ENCODE data around the gene CHDH.

CHDH gene

DNA sequence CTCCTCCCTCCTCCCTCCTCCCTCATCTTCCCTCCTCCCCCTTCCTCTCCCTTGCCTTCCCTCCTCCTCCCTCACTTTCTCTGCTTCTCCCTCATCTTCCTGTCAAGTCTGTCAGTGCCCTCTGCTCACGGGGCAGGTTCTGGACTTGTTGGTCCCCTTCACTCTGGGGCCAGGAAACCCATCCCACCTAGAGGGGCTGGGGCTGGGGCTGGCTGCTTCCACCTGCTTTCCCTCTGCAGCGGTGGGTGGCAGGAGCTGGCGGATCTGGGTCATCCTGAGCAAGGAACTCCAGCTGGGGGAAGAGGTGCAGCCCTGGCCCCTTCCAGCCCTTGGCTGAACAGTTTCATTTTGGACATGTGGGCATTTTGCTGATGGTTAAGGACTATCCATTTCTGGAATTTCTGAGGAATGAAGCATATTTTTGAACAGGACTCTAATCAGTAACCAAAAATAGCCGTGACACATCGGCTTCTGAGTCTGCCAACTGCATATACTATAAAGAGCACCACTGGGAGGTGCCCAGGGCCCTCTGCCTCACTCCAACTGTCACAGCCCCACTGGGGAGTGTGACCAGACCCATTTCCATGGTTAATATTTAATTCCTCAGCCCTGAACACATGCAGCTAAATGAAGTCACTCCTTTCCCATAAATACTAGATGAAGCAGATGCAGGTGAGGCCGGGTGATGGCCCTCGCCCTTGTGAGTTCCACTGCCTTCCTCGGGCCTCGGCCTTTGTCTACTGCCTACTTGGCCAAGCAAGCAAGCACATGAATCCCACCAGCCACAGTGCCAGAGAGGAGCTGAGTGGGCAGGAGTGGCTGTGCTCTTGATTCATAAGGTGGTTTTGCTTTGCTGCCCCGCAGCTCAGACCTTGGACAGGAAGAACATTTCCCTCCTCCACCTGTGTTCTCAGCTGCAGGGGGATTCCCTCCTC lies 39.8 kb downstream of the CHDH start:
- Histone ChIP-seq H3K4me3 (ENCODE audit: insufficient read length, low read depth) (no peak overlapping the region), H3K27me3 (ENCODE audit: insufficient read depth, insufficient read length) (no peaks in the 10 kb centered on the region), H3K36me3 (ENCODE audit: insufficient read depth, insufficient read length, low read length) (no peaks in the 10 kb centered on the region), H3K4me1 (ENCODE audit: insufficient read depth, insufficient read length) (peaks cover 24% of the 10 kb centered on the region), H3K9ac (ENCODE audit: insufficient read length, low read depth) (no peak overlapping the region), H3K9me3 (ENCODE audit: insufficient read depth, low read length) (no peaks in the 10 kb centered on the region)
- no peak for TF ChIP-seq YY1 (IDR thresholded peaks at IDR 0.05; ENCODE audit: insufficient read depth, insufficient read length)
- TF ChIP-seq ZNF274 (IDR thresholded peaks at IDR 0.05; ENCODE audit: low read depth, low read length) = no peak
- TF ChIP-seq SUZ12 (IDR thresholded peaks at IDR 0.05; ENCODE audit: extremely low read depth, insufficient read depth, insufficient read length) = no peak
- DNase-seq (ENCODE audit: low read depth, low spot score) = no peak

DNA sequence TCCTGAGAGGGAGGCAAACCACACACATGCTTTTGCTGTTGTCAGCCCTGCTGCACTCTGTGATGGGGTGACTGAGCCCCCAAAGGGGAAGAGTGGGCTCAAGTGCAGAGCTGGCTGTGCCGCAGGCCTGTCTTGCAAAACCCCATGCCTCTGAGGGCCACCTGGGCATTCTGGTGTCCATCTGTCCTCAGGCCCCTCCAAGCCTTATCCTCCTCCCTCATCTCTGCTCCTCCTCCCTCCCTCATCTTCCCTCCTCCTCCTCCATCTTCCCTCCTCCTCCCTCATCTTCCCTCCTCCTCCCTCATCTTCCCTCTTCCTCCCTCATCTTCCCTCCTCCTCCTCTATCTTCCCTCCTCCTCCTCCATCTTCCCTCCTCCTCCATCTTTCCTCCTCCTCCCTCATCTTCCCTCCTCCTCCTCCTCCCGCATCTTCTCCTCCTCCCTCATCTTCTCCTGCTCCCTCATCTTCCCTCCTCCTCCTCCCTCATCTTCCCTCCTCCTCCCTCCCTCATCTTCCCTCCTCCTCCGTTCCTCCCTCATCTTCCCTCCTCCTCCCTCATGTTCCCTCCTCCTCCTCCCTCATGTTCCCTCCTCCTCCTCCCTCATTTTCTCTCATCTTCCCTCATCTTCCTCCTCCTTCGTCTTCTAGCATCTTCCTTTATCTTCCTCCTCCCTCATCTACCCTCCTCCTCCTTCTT lies 40.6 kb downstream of the CHDH start:
- no peak overlapping the region for H3K4me3 ChIP-seq (ENCODE audit: insufficient read length, low read depth)
- H3K36me3 ChIP-seq (ENCODE audit: insufficient read depth, insufficient read length, low read length) = no peaks in the 10 kb centered on the region
- no peak for TF ChIP-seq SUZ12 (IDR thresholded peaks at IDR 0.05; ENCODE audit: extremely low read depth, insufficient read depth, insufficient read length)
- no peak for TF ChIP-seq ZNF274 (IDR thresholded peaks at IDR 0.05; ENCODE audit: low read depth, low read length)
- no peak for TF ChIP-seq YY1 (IDR thresholded peaks at IDR 0.05; ENCODE audit: insufficient read depth, insufficient read length)
- DNase-seq (ENCODE audit: low read depth, low spot score) = no peak
- H3K9ac ChIP-seq (ENCODE audit: insufficient read length, low read depth) = no peak overlapping the region
- peaks cover 23% of the 10 kb centered on the region for H3K4me1 ChIP-seq (ENCODE audit: insufficient read depth, insufficient read length)
- H3K9me3 ChIP-seq (ENCODE audit: insufficient read depth, low read length) = no peaks in the 10 kb centered on the region
- no peaks in the 10 kb centered on the region for H3K27me3 ChIP-seq (ENCODE audit: insufficient read depth, insufficient read length)

DNA sequence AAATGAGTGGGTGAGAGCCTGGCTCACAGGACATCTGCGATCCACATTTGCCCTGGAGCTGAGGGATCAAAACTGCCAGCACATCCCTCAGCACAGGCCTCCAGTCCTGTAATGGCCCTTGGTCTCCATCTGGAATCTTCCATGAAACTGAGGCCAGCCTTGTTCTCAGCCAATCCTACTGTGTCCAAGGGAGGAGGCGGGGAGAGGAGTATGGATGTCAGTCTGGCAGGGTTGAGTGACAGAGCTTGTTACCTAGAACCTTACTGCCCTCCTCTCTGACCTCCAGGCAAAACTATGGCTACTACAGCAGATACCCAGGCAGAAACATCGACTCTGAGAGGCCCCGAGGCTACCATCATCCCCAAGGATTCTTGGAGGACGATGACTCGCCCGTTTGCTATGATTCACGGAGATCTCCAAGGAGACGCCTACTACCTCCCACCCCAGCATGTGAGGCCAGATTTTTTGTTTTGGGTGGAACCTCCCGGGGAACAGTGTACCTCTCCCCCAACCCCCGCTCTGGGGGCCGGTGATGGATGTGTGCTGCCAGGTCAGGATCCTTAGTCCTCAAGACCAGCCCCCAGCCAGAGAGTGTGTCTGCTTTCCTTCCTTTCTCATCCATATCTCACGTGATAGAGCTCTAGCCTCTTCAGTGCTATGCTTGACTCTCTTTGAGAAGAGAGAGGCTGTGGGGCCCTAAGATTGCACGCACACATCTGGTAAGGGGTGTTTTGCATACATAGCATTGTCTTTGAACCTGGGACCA lies 41.3 kb downstream of the CHDH start:
- no peak overlapping the region for H3K4me3 ChIP-seq (ENCODE audit: insufficient read length, low read depth)
- peaks cover 23% of the 10 kb centered on the region for H3K4me1 ChIP-seq (ENCODE audit: insufficient read depth, insufficient read length)
- H3K9me3 ChIP-seq (ENCODE audit: insufficient read depth, low read length) = no peaks in the 10 kb centered on the region
- no peaks in the 10 kb centered on the region for H3K36me3 ChIP-seq (ENCODE audit: insufficient read depth, insufficient read length, low read length)
- H3K9ac ChIP-seq (ENCODE audit: insufficient read length, low read depth) = no peak overlapping the region
- TF ChIP-seq SUZ12 (IDR thresholded peaks at IDR 0.05; ENCODE audit: extremely low read depth, insufficient read depth, insufficient read length) (no peak), YY1 (IDR thresholded peaks at IDR 0.05; ENCODE audit: insufficient read depth, insufficient read length) (no peak), ZNF274 (IDR thresholded peaks at IDR 0.05; ENCODE audit: low read depth, low read length) (no peak)
- H3K27me3 ChIP-seq (ENCODE audit: insufficient read depth, insufficient read length) = no peaks in the 10 kb centered on the region
- peak; percentile 70 for DNase-seq (ENCODE audit: low read depth, low spot score)

DNA sequence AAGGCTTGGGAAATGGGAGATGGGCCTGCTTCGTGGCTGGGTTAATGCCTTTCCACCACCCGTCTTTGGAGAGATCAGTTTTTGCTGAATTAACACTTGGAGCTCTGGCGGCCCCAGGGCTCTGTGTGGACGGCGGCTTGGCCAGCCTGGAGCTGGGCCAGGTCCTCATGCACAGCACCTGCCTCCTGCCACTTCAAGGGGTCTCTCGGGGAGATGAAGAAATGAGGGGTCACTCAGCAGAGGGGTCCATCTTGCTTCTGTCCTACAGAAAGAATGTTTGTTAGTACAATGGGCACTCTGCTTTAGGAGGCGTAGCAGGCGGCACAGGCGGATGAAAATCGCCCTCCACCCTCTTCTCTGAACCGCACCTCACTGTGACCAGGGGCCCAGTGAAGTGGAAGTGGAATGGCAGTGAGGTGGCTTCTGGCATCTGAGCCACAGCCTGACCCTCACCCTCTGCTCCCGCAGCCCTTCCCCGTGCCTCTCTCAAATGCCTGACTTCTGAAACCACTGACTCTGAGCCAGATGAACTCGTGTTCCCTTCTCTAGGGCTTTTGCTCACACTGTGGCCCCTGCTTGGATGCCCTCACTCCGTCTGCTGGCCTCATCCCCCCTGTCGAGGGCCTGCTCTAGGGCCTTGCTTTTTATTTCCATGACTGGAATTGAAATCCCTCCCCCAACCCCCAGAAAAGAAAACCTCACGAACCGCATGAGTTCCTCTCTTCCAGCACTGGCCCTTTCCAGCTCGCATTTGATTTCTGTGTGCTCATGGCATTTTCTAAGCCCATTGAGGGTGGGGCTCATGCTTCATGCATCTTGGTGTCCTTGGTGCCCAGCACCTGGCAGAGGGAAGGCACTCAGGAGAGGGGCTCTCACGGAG lies 42.2 kb downstream of the CHDH start:
- peak overlapping the region; percentile 12 for H3K9ac ChIP-seq (ENCODE audit: insufficient read length, low read depth)
- no peaks in the 10 kb centered on the region for H3K27me3 ChIP-seq (ENCODE audit: insufficient read depth, insufficient read length)
- peaks cover 27% of the 10 kb centered on the region for H3K4me1 ChIP-seq (ENCODE audit: insufficient read depth, insufficient read length)
- no peaks in the 10 kb centered on the region for H3K36me3 ChIP-seq (ENCODE audit: insufficient read depth, insufficient read length, low read length)
- H3K9me3 ChIP-seq (ENCODE audit: insufficient read depth, low read length) = no peaks in the 10 kb centered on the region
- no peak for TF ChIP-seq SUZ12 (IDR thresholded peaks at IDR 0.05; ENCODE audit: extremely low read depth, insufficient read depth, insufficient read length)
- no peak overlapping the region for H3K4me3 ChIP-seq (ENCODE audit: insufficient read length, low read depth)
- no peak for DNase-seq (ENCODE audit: low read depth, low spot score)

DNA sequence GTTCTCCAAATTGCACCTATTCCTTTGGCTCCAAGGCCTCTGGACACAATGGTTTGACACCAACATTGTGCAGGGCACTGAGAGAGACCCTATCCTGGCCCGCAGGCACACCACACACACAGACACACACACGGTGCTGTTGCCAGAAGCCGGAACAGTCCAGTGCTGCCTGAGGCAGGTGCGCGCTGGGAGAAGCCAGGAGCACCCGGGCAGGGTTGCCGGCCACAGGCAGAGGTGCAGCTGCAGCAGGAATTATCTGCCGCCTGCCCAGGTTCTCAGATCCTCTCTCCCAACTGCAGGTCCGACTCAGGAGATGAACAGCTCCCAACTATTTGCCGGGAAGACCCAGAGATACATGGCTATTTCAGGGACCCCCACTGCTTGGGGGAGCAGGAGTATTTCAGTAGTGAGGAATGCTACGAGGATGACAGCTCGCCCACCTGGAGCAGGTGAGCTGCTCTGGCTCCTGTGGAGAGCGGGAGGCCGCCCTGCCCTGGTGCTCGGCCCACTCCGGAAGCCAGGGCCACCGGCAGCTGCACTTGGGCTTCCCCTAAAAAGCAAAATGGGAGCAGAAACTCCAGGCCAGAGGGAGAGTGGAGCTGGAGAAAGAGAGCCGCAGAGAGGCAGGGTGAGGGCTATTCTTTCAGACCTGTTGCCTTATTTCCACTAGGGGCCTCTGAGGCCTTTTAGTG lies 42.9 kb downstream of the CHDH start:
- H3K27me3 ChIP-seq (ENCODE audit: insufficient read depth, insufficient read length) = no peaks in the 10 kb centered on the region

DNA sequence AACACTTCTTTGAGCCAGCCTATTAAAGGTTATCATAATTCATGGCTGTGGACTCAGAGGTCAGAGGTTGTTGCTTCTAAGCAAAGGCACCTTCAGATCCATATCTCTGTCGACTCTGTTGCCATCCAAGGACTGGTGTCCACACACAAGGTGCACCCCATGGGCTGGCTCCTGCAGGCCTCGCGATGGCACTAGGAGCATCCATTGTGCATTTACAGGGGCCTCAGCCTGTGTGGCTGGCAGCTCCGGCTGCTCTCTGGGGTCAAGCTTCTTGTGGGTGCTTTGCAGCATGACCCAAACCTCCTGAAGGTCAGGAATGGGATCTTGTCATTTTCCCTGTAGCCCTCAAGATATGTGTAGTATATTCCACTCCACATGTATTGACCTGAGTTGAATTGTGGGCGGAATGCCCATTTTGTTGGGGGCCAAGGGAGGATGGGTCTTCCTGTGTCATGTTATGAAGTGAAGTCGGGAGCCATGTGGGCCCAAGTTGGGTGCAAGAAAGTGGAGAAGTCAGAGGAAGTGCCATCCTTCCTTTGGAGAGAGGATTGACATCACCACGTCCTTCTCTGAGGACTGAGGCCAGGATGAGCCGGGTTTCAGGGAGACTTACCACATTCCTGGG lies 43.9 kb downstream of the CHDH start:
- H3K4me1 ChIP-seq (ENCODE audit: insufficient read depth, insufficient read length) = peaks cover 25% of the 10 kb centered on the region
- no peak overlapping the region for H3K9ac ChIP-seq (ENCODE audit: insufficient read length, low read depth)
- no peak for DNase-seq (ENCODE audit: low read depth, low spot score)
- TF ChIP-seq YY1 (IDR thresholded peaks at IDR 0.05; ENCODE audit: insufficient read depth, insufficient read length) = no peak
- H3K4me3 ChIP-seq (ENCODE audit: insufficient read length, low read depth) = no peak overlapping the region
- no peaks in the 10 kb centered on the region for H3K9me3 ChIP-seq (ENCODE audit: insufficient read depth, low read length)
- H3K36me3 ChIP-seq (ENCODE audit: insufficient read depth, insufficient read length, low read length) = no peaks in the 10 kb centered on the region
- H3K27me3 ChIP-seq (ENCODE audit: insufficient read depth, insufficient read length) = no peaks in the 10 kb centered on the region

More for the DNA sequence above, 42.9 kb downstream of the CHDH start:
- Histone ChIP-seq H3K4me1 (ENCODE audit: insufficient read depth, insufficient read length) (peaks cover 27% of the 10 kb centered on the region), H3K36me3 (ENCODE audit: insufficient read depth, insufficient read length, low read length) (no peaks in the 10 kb centered on the region), H3K4me3 (ENCODE audit: insufficient read length, low read depth) (no peak overlapping the region), H3K9ac (ENCODE audit: insufficient read length, low read depth) (no peak overlapping the region), H3K9me3 (ENCODE audit: insufficient read depth, low read length) (no peaks in the 10 kb centered on the region)
- no peak for TF ChIP-seq ZNF274 (IDR thresholded peaks at IDR 0.05; ENCODE audit: low read depth, low read length)
- no peak for TF ChIP-seq SUZ12 (IDR thresholded peaks at IDR 0.05; ENCODE audit: extremely low read depth, insufficient read depth, insufficient read length)
- no peak for TF ChIP-seq YY1 (IDR thresholded peaks at IDR 0.05; ENCODE audit: insufficient read depth, insufficient read length)
- no peak for DNase-seq (ENCODE audit: low read depth, low spot score)
